K562 (cell line): ENCODE measurements around the gene TRANK1. TPM values are rescaled to one million over a fixed set of nuclear protein-coding genes. Genes with fewer than 3 reads are reported as not detected.
A peak's percentile ranks its signal among the peaks of the same experiment; 100 is the strongest.

ENCODE experiments used
- ATAC-seq: fragments of 200-7000 bp; cut with Tn5 transposase; 3 replicates; pipeline ENCODE4 v1.9.1; 2020; ENCODE audit warnings: moderate library complexity
- BruUV-seq: library from RNA; stranded (reverse); fragments of 400-500 nt; replicated peaks from 2 replicates; lab custom pipeline; 2021; lab: Mats Ljungman, UMichigan
- CTCF ChIA-PET: fragments of 300-600 bp; formaldehyde crosslinking; extraction: SDS; loops from one replicate; lab custom pipeline; 2021; ENCODE audit warnings: low intra/inter-chr PET ratio; lab: Yijun Ruan, JAX
- POLR2A ChIA-PET: fragments of 300-600, 350-650 bp; sonication (Branson Sonifier 250); formaldehyde crosslinking; extraction: SDS; loops from one replicate; lab custom pipeline; 2021; ENCODE audit warnings: antibody characterized with exemption, inconsistent platforms; lab: Yijun Ruan, JAX
- DNase-seq, 4 experiments: peaks; one replicate each; pipeline versions ENCODE4 v3.0.0 to v3.0.0-alpha.2; 2011 to 2018; ENCODE audit warnings: low spot score in 3 of 4, mixed read lengths in 3 of 4; ENCODE audit errors: extremely low read depth in 1 of 4
- FAIRE-seq: peaks from 2 replicates; lab custom pipeline; 2011; peaks lifted over from hg19 to GRCh38; lab: Jason Lieb, UNC
- H2AFZ ChIP-seq: 2 replicates; pipeline ENCODE4 v1.6.0; 2011; ENCODE audit warnings: low read depth, low read length, control low read depth, inconsistent platforms
- H3K27ac ChIP-seq: fragments of 200-600 bp; 3 replicates; pipeline ENCODE4 v1.8.0; 2011; ENCODE audit warnings: low read depth, mild to moderate bottlenecking, control low read depth, inconsistent platforms, low read length, moderate library complexity, mixed read lengths; ENCODE audit errors: extremely low read depth
- H3K27me3 ChIP-seq, 2 experiments: fragments of 300-600 bp in 1 of 2; 2 replicates in 1 of 2; 3 replicates in 1 of 2; pipeline versions ENCODE4 v1.6.0 to v1.8.0; 2011; ENCODE audit warnings: inconsistent platforms in 2 of 2, low read length in 2 of 2, mild to moderate bottlenecking in 1 of 2, mixed read lengths in 1 of 2, moderate library complexity in 1 of 2; ENCODE audit not compliant: control insufficient read depth in 2 of 2, insufficient read depth in 2 of 2
- H3K36me3 ChIP-seq: fragments of 300-600 bp; 3 replicates; pipeline ENCODE4 v1.8.0; 2011; ENCODE audit warnings: mild to moderate bottlenecking, low read length, inconsistent platforms; ENCODE audit not compliant: control insufficient read depth, insufficient read depth
- H3K4me1 ChIP-seq, 2 experiments: fragments of 200-600 bp in 1 of 2; replicated peaks in 1 of 2; 2 replicates in 1 of 2; 3 replicates in 1 of 2; pipeline versions ENCODE4 v1.5.1 to v1.8.0; 2011; ENCODE audit warnings: inconsistent platforms in 2 of 2, low read length in 2 of 2, mild to moderate bottlenecking in 1 of 2, mixed read lengths in 1 of 2, moderate library complexity in 1 of 2; ENCODE audit not compliant: control insufficient read depth in 2 of 2, insufficient read depth in 2 of 2
- H3K4me2 ChIP-seq: 2 replicates; pipeline ENCODE4 v1.6.1; 2011; ENCODE audit warnings: low read length, control low read depth, inconsistent platforms, mixed read lengths; ENCODE audit not compliant: insufficient read depth
- H3K4me3 ChIP-seq: fragments of 200-600 bp; sonication (generic), shearing (Covaris generic); 2 replicates; pipeline ENCODE4 v1.5.1; 2016; ENCODE audit warnings: control low read depth, inconsistent platforms
- H3K79me2 ChIP-seq: fragments of 200-600 bp; 3 replicates; pipeline ENCODE4 v1.8.0; 2011; ENCODE audit warnings: low read length, inconsistent platforms; ENCODE audit not compliant: control insufficient read depth, insufficient read depth
- H3K9ac ChIP-seq, 2 experiments: 2 replicates each; pipeline versions ENCODE4 v1.6.0 to v1.6.1; 2011; ENCODE audit warnings: low read depth in 2 of 2, low read length in 2 of 2, control low read depth in 1 of 2, inconsistent platforms in 1 of 2, mild to moderate bottlenecking in 1 of 2, mixed read lengths in 1 of 2; ENCODE audit not compliant: insufficient read depth in 1 of 2
- H3K9me1 ChIP-seq: one replicate; pipeline ENCODE4 v1.6.0; 2011; ENCODE audit warnings: inconsistent platforms, mild to moderate bottlenecking, low read length, moderate library complexity; ENCODE audit not compliant: control insufficient read depth, insufficient read depth
- H3K9me3 ChIP-seq: replicated peaks from 2 replicates; pipeline ENCODE4 v1.5.1; 2011; ENCODE audit warnings: low read depth, low read length, inconsistent platforms; ENCODE audit not compliant: control insufficient read depth, insufficient read depth
- H4K20me1 ChIP-seq: replicated peaks from 2 replicates; pipeline ENCODE4 v1.6.1; 2011; ENCODE audit warnings: low read length, inconsistent platforms, mixed read lengths; ENCODE audit not compliant: control insufficient read depth, insufficient read depth
- WGBS: fragments of 100-300 bp; shearing (Covaris generic); methylation state at CpG from one replicate; pipeline ENCODE4 v1.1.6; 2016; ENCODE audit warnings: low coverage, mixed read lengths; ENCODE audit not compliant: insufficient coverage; ENCODE audit errors: missing lambda C conversion rate; 5-methylcytosine and 5-hydroxymethylcytosine counted together
- in situ Hi-C: fragments of 300-500 bp; cut with MboI; formaldehyde crosslinking; loops from 4 replicates; pipeline ENCODE4 v1.15.0; 2018; ENCODE audit warnings: inconsistent platforms, mixed read lengths
- intact Hi-C: fragments of 100-400 bp; cut with micrococcal nuclease; formaldehyde crosslinking; loops from 2 replicates; pipeline ENCODE4 v1.14.2; 2022
- polyA plus RNA-seq, 8 experiments: library from polyadenylated mRNA; depleted of rRNA in 4 of 8; stranded (reverse) in 5 of 8; unstranded in 3 of 8; fragments of >200 nt; fragmentation: Nextera tagmentation in 2 of 8; fragmentation: Illumina TruSeq in 1 of 8; extraction: Ambion mirVana in 2 of 8; extraction: Trizol in 1 of 8; gene quantifications; 2 replicates each; pipeline versions ENCODE4 v1.2.1 to v1.2.3, GENCODE V29; 2011 to 2014; ENCODE audit warnings: inconsistent platforms in 1 of 8, missing spikeins in 1 of 8
- total RNA-seq, 7 experiments: library from RNA; depleted of rRNA in 6 of 7; stranded (reverse); fragments of >200 nt in 6 of 7; fragmentation: Illumina TruSeq in 2 of 7; extraction: Trizol in 2 of 7; gene quantifications; 2 replicates each; pipeline versions ENCODE4 v1.2.1 to v1.2.3, GENCODE V29; 2011 to 2021; ENCODE audit warnings: low replicate concordance in 1 of 7
- TF ChIP-seq, protein P1 (sequence below): fragments of 450-650 bp; IDR thresholded peaks from 2 replicates; pipeline ENCODE4 v1.6.1; 2017; ENCODE audit warnings: antibody characterized with exemption
- TF ChIP-seq, protein P2 (sequence below): fragments of 450-650 bp; IDR thresholded peaks from 2 replicates; pipeline ENCODE4 v1.6.1; 2016

The TRANK1 gene
- total and polyA plus RNA-seq, 9 of the 15 experiments (the other 6 are each of a cell fraction or from before 2014, with no cell fraction given), result 0.41 to 5.3 (median 2.1) TPM

DNA sequence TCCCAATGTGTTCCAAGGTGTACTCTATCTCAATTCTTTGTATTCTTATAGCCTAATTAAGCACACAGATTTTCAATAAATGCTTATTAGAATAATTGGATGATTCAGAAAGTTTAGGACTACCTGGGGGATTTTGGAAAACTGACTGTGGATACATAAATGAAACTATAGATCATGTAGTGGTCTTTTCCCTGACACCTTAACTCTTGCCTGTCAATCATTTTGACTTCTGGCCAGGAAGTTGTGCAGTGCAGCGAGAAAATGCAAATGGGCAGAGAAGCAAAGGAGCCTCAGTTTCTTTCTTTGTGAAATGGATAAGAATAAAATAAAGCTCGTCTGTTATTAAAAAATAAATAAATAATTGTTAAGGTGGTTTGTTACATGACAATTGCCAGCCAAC, 133.1 kb downstream of the TRANK1 start:
- 0% methylated on average over 2 of the region's 2 CpGs for WGBS
- Histone ChIP-seq H2AFZ (no peak overlapping the region), H3K27ac (no peak overlapping the region), H3K4me3 (no peak overlapping the region), H3K4me2 (no peak overlapping the region), H3K27me3 (peaks cover 2 to 27% of the 10 kb centered on the region in 2 experiments; a peak in 3 of 5 replicates), H3K79me2 (no peaks in the 10 kb centered on the region), H3K36me3 (no peaks in the 10 kb centered on the region), H3K9me3 (no peaks in the 10 kb centered on the region), H3K9ac (no peak overlapping the region), H4K20me1 (no peaks in the 10 kb centered on the region), H3K4me1 (no peaks in the 10 kb centered on the region), H3K9me1 (no peaks in the 10 kb centered on the region)
- FAIRE-seq (no peak), ATAC-seq (no peak), DNase-seq (no peak)
- ChIA-PET POLR2A (interaction anchor here (0.7 kb wide), 1 partner anchor 37 kb away, joined by 3 read pairs; no protein-coding TSS in a partner anchor), CTCF (no interaction called here)
- intact Hi-C loops, result loop anchor here (10.0 kb wide), 1 partner anchor 403 kb away; no protein-coding TSS in a partner anchor
- in situ Hi-C loops, result no loop called here
- TF ChIP-seq, protein P1, sequence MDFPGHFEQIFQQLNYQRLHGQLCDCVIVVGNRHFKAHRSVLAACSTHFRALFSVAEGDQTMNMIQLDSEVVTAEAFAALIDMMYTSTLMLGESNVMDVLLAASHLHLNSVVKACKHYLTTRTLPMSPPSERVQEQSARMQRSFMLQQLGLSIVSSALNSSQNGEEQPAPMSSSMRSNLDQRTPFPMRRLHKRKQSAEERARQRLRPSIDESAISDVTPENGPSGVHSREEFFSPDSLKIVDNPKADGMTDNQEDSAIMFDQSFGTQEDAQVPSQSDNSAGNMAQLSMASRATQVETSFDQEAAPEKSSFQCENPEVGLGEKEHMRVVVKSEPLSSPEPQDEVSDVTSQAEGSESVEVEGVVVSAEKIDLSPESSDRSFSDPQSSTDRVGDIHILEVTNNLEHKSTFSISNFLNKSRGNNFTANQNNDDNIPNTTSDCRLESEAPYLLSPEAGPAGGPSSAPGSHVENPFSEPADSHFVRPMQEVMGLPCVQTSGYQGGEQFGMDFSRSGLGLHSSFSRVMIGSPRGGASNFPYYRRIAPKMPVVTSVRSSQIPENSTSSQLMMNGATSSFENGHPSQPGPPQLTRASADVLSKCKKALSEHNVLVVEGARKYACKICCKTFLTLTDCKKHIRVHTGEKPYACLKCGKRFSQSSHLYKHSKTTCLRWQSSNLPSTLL, result no peak
- TF ChIP-seq, protein P2, sequence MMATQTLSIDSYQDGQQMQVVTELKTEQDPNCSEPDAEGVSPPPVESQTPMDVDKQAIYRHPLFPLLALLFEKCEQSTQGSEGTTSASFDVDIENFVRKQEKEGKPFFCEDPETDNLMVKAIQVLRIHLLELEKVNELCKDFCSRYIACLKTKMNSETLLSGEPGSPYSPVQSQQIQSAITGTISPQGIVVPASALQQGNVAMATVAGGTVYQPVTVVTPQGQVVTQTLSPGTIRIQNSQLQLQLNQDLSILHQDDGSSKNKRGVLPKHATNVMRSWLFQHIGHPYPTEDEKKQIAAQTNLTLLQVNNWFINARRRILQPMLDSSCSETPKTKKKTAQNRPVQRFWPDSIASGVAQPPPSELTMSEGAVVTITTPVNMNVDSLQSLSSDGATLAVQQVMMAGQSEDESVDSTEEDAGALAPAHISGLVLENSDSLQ, result peak; percentile 79
- no TSS peak for BruUV-seq
